GM06990 (cell line): ENCODE measurements around the gene SMPX.

Experiments used
- DNase-seq: peaks from one replicate; pipeline ENCODE4 v3.0.0-alpha.2; 2011; ENCODE audit not compliant: insufficient read length; ENCODE audit errors: extremely low read depth
- H3K27me3 ChIP-seq: replicated peaks from 2 replicates; pipeline ENCODE4 v1.6.0; 2011; ENCODE audit warnings: low read length; ENCODE audit not compliant: control insufficient read depth, insufficient read depth
- H3K36me3 ChIP-seq: 2 replicates; pipeline ENCODE4 v1.5.1; 2011; ENCODE audit warnings: low read length; ENCODE audit not compliant: control insufficient read depth, insufficient read depth
- H3K4me3 ChIP-seq: replicated peaks from 2 replicates; pipeline ENCODE4 v1.5.1; 2011; ENCODE audit warnings: low read depth, mild to moderate bottlenecking, control low read depth, low read length
- TF ChIP-seq, protein P1 (sequence below): IDR thresholded peaks from 2 replicates; pipeline ENCODE4 v1.5.1; 2011; ENCODE audit warnings: low read length, control low read depth, mild to moderate bottlenecking, inconsistent platforms; ENCODE audit not compliant: insufficient read depth, poor library complexity, severe bottlenecking

SMPX gene

DNA sequence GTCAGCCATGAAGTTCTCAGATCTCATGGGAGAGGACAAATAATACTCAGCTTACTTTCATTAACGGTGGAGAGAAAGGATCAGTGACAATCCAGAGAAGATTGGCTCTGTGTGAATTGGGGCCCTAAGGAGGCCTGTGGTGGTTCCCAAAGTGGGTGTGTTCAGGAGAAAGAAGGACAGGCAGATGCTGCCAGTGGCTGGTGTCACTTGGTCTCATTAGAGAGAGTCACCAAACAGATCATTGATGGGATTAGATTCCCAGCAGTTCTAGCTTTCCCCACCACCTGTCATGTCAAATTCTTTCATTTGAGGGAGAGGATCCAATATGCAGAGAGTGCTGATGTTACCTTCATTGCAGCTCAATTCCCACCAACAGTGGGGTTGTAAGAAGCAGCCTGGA, 8.0 kb downstream of the SMPX start:
- DNase-seq, result no peak
- TF ChIP-seq, protein P1, sequence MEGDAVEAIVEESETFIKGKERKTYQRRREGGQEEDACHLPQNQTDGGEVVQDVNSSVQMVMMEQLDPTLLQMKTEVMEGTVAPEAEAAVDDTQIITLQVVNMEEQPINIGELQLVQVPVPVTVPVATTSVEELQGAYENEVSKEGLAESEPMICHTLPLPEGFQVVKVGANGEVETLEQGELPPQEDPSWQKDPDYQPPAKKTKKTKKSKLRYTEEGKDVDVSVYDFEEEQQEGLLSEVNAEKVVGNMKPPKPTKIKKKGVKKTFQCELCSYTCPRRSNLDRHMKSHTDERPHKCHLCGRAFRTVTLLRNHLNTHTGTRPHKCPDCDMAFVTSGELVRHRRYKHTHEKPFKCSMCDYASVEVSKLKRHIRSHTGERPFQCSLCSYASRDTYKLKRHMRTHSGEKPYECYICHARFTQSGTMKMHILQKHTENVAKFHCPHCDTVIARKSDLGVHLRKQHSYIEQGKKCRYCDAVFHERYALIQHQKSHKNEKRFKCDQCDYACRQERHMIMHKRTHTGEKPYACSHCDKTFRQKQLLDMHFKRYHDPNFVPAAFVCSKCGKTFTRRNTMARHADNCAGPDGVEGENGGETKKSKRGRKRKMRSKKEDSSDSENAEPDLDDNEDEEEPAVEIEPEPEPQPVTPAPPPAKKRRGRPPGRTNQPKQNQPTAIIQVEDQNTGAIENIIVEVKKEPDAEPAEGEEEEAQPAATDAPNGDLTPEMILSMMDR, result no peak
- Histone ChIP-seq H3K36me3 (no peaks in the 10 kb centered on the region), H3K4me3 (no peak overlapping the region), H3K27me3 (no peaks in the 10 kb centered on the region; the same call in 1 of the 2 replicates)

- no peaks in the 10 kb centered on the region for H3K36me3 ChIP-seq
- no peaks in the 10 kb centered on the region; the same call in 1 of the 2 replicates for H3K27me3 ChIP-seq
- no peak for DNase-seq
- TF ChIP-seq, protein P1, result no peak
- H3K4me3 ChIP-seq, result no peak overlapping the region
These were observed 9.7 kb downstream of the SMPX start for GRCh38 chrX:21748235-21748634.

DNA sequence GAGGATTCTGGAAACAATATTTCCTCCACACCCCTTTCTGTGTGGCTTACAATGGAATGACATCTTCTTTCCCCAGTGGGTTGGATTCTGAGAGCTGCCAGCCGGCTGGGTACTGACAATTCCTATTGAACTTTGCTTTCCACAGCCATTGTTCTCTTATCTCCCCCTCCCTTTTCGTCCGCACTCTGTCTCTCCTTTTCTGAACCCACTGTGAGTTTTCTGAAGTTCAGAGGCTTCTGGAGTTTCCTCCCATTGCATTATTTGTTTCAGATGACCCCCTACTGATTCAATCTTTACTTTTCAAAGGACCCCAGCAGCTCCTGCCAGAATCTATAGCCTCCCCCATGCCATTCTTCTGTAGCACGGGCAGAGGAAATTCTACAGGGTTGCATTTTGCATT, 10.4 kb downstream of the SMPX start:
- H3K4me3 ChIP-seq, result no peak overlapping the region
- DNase-seq, result no peak
- no peaks in the 10 kb centered on the region for H3K36me3 ChIP-seq
- TF ChIP-seq, protein P1, result no peak
- no peaks in the 10 kb centered on the region; the same call in 1 of the 2 replicates for H3K27me3 ChIP-seq

- H3K27me3 ChIP-seq, result no peaks in the 10 kb centered on the region; the same call in 1 of the 2 replicates
- no peaks in the 10 kb centered on the region for H3K36me3 ChIP-seq
- no peak overlapping the region for H3K4me3 ChIP-seq
- no peak for DNase-seq
- TF ChIP-seq, protein P1, result peak; percentile 67
These were observed 12.2 kb downstream of the SMPX start for GRCh38 chrX:21745756-21746155.

- TF ChIP-seq, protein P1, result no peak
- DNase-seq, result no peak
- H3K36me3 ChIP-seq, result no peaks in the 10 kb centered on the region
- no peak overlapping the region for H3K4me3 ChIP-seq
- no peaks in the 10 kb centered on the region; the same call in 1 of the 2 replicates for H3K27me3 ChIP-seq
These were observed 13.2 kb downstream of the SMPX start for GRCh38 chrX:21744721-21745120.

- DNase-seq, result no peak
- Histone ChIP-seq H3K4me3 (no peak overlapping the region), H3K27me3 (no peaks in the 10 kb centered on the region), H3K36me3 (no peaks in the 10 kb centered on the region)
- TF ChIP-seq, protein P1, result no peak
These were observed 13.9 kb downstream of the SMPX start for GRCh38 chrX:21744060-21744459.
